GF-D8 (cell line): ENCODE measurements around the gene MYH16.
"Not testable (repeated sequence)": the region's sequence is repeated elsewhere in the genome, so short reads cannot be mapped to it uniquely, and the experiment has no call there.

Source experiments
- DNase-seq: peaks from one replicate; lab custom pipeline; 2025; lab: John Stamatoyannopoulos, UW

MYH16 gene

GRCh38 chr7:99355098-99355497 lies 82.5 kb downstream of the MYH16 start:
- DNase-seq = no peak

- no peak for DNase-seq
Observed at GRCh38 chr7:99357701-99358490, 85.3 kb downstream of the MYH16 start.

- not testable (repeated sequence) for DNase-seq
Observed at GRCh38 chr7:99358521-99358920, 85.9 kb downstream of the MYH16 start.

- no peak for DNase-seq
Observed at GRCh38 chr7:99359465-99360154, 87.0 kb downstream of the MYH16 start.
